Activated CD4-positive, alpha-beta T cell treated with anti-CD3 and anti-CD28 coated beads for 1 hour (primary cell): ENCODE results near the gene RAMACL.
"Not testable (repeated sequence)": the region's sequence is repeated elsewhere in the genome, so short reads cannot be mapped to it uniquely, and the experiment has no call there.

Source experiments
- DNase-seq: peaks from one replicate; pipeline ENCODE4 v3.0.0-alpha.2; 2020

The RAMACL gene

GRCh38 chr6:166595061-166595780, 8.7 kb upstream of the RAMACL start:
- DNase-seq = no peak

- no peak for DNase-seq
Measured at GRCh38 chr6:166592821-166593220, 6.3 kb upstream of the RAMACL start.

- no peak for DNase-seq
Measured at GRCh38 chr6:166591961-166592520, 5.6 kb upstream of the RAMACL start.

DNA sequence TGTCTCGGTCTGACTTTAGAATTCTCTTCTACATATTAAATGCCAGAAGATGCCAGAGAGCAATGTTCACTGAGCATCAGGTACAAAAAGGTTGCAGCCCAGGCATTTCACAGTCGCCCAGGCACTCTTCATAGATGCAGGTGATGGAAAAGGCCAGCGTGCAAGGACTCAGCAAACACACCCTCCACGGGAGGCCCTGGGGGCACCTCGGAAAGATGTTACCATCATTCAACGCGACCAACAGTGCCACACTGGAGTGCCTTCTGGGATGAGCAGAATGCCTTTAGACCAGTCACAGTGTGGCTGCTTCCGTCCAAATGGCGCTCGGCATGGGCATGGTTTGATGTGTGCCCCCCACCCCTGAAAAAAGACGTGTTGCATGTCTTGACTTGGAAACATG, 4.5 kb upstream of the RAMACL start:
- no peak for DNase-seq

DNA sequence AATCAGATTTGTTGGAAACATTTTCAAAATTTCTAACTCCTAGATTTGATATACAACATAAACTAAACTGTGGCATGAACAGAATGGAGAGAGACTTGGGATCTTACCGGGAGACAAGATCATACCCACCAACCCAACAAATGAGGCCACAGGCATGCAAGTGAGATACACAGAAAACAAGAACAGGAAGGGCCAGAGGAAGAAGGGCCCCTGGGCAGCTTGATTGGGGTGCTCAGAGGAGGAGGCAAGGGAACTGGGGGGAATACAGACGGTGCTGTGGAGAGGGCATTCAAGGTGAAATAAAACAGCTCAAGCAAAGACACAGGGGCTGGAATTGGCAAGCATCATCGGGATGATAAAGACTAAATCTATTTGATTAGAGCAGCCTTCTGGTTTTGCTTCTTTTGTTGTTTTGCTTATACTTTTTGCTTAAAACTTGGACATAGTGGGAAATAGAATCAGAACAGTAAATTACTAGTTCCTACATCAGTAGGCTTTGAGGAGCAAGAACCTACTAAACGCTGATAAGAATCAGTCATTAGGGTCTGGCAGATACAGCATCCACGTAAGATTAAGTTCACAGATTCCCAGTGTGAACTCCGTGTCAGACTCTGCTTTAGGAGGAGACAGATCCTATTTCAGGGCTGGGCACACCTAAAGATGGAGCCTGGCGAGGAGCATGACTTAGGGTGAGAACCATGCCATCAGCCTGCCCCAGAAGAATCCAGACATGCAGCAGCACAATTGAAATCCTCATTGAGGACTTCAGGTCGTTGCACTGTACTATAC, 3.5 kb upstream of the RAMACL start:
- no peak for DNase-seq

- DNase-seq = no peak
Measured at GRCh38 chr6:166589337-166589731, 2.9 kb upstream of the RAMACL start.

DNA sequence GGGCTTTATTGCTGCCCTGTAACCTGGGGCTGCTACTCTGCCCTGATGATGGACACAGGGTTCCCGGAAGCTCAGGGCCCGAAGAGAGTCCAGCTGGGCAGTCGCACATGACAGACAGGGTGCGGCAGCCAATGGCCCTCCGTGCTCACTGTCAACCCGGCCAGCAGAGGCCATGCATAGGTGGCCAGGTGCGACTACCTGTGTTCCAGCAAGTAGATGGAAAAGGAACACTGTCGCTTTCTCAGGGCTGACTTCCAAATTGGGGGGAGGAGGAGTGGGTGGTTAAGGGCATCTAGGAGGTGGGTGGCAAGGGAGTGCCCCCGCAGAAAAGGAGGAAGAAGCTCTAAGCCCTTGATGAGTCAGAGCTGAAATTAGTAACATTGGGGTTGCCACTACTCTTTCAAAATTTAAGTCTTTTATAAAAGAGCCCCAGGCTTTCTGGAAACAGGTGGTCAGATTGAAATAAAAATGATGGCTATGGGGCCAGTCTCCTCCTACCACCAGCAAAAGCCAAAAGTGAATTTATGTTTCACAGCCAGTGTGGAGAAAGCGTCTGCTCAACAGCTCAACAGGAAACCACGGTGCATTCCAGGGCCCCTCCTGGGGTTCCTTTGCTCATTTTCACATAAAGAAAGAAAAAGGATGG, 2.3 kb upstream of the RAMACL start:
- no peak for DNase-seq

- no peak for DNase-seq
Measured at GRCh38 chr6:166587631-166588413, 1.3 kb upstream of the RAMACL start.

GRCh38 chr6:166584853-166585429, 1.5 kb downstream of the RAMACL start:
- DNase-seq = no peak

GRCh38 chr6:166584155-166584554, 2.3 kb downstream of the RAMACL start:
- DNase-seq = no peak

DNA sequence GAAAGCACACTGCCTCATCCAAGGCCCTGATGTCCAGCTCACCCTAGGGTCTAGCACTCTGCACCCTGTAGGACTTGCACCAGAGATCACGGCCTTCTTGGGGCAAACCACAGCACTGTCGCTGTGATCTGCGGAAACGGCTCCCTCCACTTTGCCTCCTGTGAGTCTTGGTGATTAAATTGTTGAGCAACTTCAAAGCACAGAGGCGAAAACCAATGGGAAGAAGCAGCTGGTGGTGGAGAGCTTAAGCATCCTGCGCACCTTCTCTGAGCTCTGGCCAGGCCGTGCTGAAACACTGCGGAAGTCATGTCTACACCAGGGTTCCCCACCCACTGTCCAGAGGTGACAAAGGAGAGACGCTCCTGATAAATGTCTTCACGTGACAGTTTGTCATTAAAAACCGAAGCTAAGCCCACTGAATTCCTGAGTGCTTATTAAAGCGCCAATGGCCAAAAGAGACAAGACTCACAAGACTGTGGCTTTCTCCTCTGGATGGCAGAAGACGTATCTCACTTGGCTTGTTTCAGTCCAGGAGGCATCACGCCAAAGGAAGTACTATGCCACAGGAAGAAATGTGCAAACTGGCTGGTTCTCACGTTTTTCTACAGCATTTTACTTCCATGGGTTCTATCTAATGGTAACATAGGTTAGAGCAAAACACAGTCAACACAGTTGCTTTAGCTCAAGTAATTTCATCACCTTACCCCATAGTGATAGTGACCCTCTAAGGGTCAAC, 3.1 kb downstream of the RAMACL start:
- DNase-seq = no peak

DNA sequence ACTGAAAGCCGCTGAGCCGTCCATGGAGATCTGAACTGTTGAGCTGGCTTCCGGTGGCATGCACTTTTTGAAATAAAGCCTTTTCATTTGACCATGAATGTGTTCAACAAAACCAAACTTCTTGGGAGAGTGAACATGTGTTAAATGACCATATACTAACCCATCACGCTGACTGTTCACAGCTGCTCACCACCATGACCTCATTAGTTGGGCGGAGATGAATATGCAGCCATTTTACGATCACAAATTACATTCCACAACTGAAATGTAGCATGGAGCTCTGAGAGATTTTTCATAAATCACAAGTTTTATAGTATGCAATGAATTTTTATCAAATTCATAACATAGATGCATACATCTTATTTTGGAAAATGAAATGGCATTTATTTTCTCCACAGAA, 4.2 kb downstream of the RAMACL start:
- DNase-seq = no peak

- DNase-seq = not testable (repeated sequence)
Measured at GRCh38 chr6:166581801-166582200, 4.7 kb downstream of the RAMACL start.

DNA sequence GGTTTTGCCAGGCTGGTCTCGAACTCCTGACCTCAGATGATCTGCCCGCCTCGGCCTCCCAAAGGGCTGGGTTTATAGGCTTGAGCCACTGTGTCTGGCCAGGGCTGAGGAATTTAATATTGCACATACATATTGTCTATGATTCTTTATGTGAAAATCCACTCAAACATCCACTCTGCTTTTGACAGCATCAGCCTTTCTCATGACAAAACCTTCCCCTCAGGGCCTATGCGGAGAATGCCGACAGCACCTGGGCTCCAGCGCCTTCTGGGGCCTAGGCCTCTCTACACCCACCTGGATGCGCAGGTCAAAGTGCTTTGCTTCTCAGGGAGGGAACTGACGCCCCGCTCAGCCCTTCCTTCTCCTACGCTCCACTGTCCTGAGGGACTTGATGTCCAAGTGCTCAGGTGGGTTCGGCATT, 5.4 kb downstream of the RAMACL start:
- no peak for DNase-seq

- DNase-seq = no peak
Measured at GRCh38 chr6:166580076-166581050, 6.1 kb downstream of the RAMACL start.

- no peak for DNase-seq
Measured at GRCh38 chr6:166579237-166579850, 7.1 kb downstream of the RAMACL start.

DNA sequence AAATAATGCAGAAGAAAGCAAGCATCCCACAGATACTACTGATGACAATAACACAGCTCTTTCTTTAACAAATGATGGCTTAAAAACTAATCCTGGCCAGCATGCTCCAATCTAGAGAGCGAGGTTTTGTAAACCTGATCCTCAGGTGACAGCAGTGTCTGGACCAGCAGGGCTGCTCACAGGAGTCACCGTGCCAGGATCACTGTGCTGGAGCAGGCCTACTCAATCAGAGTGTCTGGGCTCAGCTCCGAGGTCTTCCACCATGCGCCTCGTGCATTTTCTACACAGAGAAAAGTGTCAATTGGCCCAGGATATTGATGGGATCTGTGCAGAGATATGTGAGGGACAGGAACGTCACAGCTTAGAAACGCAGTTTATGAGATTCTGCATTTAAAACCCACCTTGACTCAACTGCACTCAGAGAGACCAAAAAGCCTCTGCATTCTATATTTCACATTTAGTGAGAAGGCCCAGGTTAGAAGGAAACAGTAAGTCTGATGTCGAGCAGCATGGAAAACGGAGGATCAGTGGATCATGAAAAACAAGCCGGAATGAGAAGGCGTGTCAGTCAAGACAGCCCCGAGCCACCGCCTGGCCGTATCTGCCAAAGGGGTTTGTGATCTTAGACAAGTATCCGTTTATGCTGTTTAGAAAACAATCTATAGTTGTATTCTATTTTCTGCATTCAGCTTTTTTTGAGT, 7.8 kb downstream of the RAMACL start:
- no peak for DNase-seq

DNA sequence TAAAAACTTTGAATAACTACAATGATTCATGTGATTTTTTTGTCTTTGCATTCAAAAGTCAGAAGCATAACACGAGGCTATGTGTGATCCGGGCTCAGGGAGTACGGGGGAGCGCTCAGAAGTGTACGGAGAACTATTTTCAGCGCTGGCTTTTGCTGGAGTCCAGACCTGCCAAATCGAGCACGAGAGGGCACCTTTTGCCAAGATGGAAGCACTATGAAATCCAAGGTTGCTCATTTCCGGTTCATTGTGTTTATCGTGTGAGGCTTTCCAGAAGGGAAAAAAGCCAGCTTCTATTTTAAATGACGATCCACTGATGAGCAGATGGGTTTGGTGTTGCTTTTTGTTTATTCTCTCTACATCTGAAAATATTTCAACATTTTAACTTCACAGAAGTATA, 11.3 kb downstream of the RAMACL start:
- no peak for DNase-seq

DNA sequence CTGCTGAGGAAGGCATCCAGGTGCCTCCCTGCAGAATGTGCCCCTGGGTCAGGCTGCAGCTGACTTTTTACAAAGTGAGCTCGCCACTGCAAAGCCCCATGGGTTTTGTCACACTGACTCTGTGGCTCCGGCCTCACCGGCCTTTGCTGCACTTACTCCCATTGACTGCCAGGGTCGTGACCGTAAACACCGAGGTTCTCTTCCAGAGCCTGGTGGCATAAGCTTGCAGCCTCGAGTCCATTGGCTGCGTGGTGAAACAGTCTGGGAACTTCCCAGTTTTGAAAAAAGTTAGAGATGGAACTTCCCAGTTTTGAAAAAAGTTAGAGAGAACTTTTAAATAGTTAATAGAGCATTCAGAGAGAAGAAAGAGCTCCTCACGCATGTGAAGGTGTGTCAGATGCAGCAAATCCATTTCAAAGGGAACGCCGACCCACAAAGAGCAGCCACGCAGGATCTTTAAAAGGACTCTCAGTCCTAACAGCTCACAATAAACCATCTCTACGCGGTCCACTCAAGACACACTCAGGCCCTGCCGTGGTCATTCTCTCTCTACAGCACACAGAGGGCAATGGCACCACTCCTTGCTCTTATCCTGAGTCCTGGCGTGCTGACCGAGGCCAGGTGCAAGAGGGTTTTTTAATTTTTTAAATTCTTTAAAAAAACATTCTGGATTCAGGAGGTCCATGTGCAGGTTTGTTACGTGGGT, 12.8 kb downstream of the RAMACL start:
- DNase-seq = no peak
